SK-N-SH (cell line): ENCODE data around the gene DTX1. TPM values are rescaled to one million over a fixed set of nuclear protein-coding genes. Genes with fewer than 3 reads are reported as not detected.

Experiments
- CTCF ChIA-PET: fragments of 300-600, 350-600 bp; formaldehyde crosslinking; extraction: SDS; loops from one replicate; lab custom pipeline; 2021; lab: Yijun Ruan, JAX
- POLR2A ChIA-PET: fragments of 350-600 bp; sonication (Branson Sonifier 250); formaldehyde crosslinking; extraction: SDS; loops from one replicate; lab custom pipeline; 2020; ENCODE audit warnings: antibody characterized with exemption, inconsistent platforms; lab: Yijun Ruan, JAX
- DNase-seq: peaks from one replicate; pipeline ENCODE4 v3.0.0; 2012
- H2AFZ ChIP-seq: fragments of 200-600 bp; sonication (generic); 2 replicates; pipeline ENCODE4 v1.8.1; 2016; ENCODE audit warnings: antibody characterized with exemption, mild to moderate bottlenecking, low read depth
- H3F3A ChIP-seq: fragments of 200-600 bp; sonication (generic); replicated peaks from 2 replicates; pipeline ENCODE3; 2016; ENCODE audit warnings: antibody characterized with exemption, mild to moderate bottlenecking; ENCODE audit not compliant: insufficient read depth
- H3K27ac ChIP-seq, 2 experiments: fragments of 200-500 bp in 1 of 2; fragments of 200-600 bp in 1 of 2; sonication (Bioruptor generic) in 1 of 2; sonication (generic), shearing (Covaris generic) in 1 of 2; 2 replicates each; pipeline versions ENCODE4 v1.5.1 to v1.6.1; 2014 to 2016; ENCODE audit warnings: low read depth in 2 of 2, inconsistent platforms in 1 of 2, low read length in 1 of 2, mild to moderate bottlenecking in 1 of 2, mixed read lengths in 1 of 2
- H3K27me3 ChIP-seq: fragments of 200-600 bp; sonication (generic), shearing (Covaris generic); 2 replicates; pipeline ENCODE4 v1.6.1; 2016; ENCODE audit warnings: mixed run types; ENCODE audit not compliant: insufficient read depth
- H3K36me3 ChIP-seq, 2 experiments: fragments of 200-500 bp in 1 of 2; fragments of 200-600 bp in 1 of 2; sonication (Bioruptor generic) in 1 of 2; sonication (generic) in 1 of 2; replicated peaks in 1 of 2; 2 replicates each; pipeline versions ENCODE3 to v1.5.1; 2014 to 2016; ENCODE audit warnings: low read length in 1 of 2, mild to moderate bottlenecking in 1 of 2; ENCODE audit not compliant: insufficient read depth in 2 of 2, control insufficient read depth in 1 of 2
- H3K4me1 ChIP-seq, 2 experiments: fragments of 200-500 bp in 1 of 2; fragments of 200-600 bp in 1 of 2; sonication (Bioruptor generic) in 1 of 2; sonication (generic), shearing (Covaris generic) in 1 of 2; 2 replicates each; pipeline versions ENCODE4 v1.5.1 to v1.6.1; 2014 to 2016; ENCODE audit warnings: low read depth in 1 of 2, low read length in 1 of 2, mixed run types in 1 of 2; ENCODE audit not compliant: insufficient read depth in 2 of 2, control insufficient read depth in 1 of 2
- H3K4me2 ChIP-seq: fragments of 200-600 bp; sonication (generic), shearing (Covaris generic); 2 replicates; pipeline ENCODE4 v1.6.1; 2017; ENCODE audit warnings: mixed run types
- H3K4me3 ChIP-seq, 2 experiments: fragments of 200-500 bp in 1 of 2; fragments of 200-600 bp in 1 of 2; sonication (Bioruptor generic) in 1 of 2; sonication (generic), shearing (Covaris generic) in 1 of 2; 2 replicates each; pipeline versions ENCODE4 v1.5.1 to v1.8.1; 2014 to 2016; ENCODE audit warnings: low read depth in 2 of 2, inconsistent platforms in 1 of 2, low read length in 1 of 2, mild to moderate bottlenecking in 1 of 2, mixed read lengths in 1 of 2, moderate library complexity in 1 of 2
- H3K79me2 ChIP-seq: fragments of 200-600 bp; sonication (generic); 2 replicates; pipeline ENCODE4 v1.8.1; 2017; ENCODE audit warnings: mild to moderate bottlenecking; ENCODE audit not compliant: insufficient read depth
- H3K9ac ChIP-seq: fragments of 200-600 bp; sonication (generic); 2 replicates; pipeline ENCODE4 v1.6.1; 2017; ENCODE audit warnings: mixed run types
- H3K9me2 ChIP-seq: fragments of 200-600 bp; sonication (generic); 2 replicates; pipeline ENCODE4 v1.6.1; 2017; ENCODE audit warnings: mixed run types
- H3K9me3 ChIP-seq: fragments of 200-600 bp; sonication (generic); 2 replicates; pipeline ENCODE4 v1.6.1; 2017; ENCODE audit warnings: mixed run types, mild to moderate bottlenecking, moderate library complexity
- H4K20me1 ChIP-seq: fragments of 200-600 bp; sonication (generic); 2 replicates; pipeline ENCODE4 v1.6.1; 2017; ENCODE audit warnings: mild to moderate bottlenecking, mixed run types; ENCODE audit not compliant: insufficient read depth
- ELF1 ChIP-seq: IDR thresholded peaks from 2 replicates; pipeline ENCODE4 v1.4.0; 2012
- EZH2phosphoT487 ChIP-seq: fragments of 200-600 bp; sonication (generic); IDR thresholded peaks from 2 replicates; pipeline ENCODE4 v1.6.1; 2017; ENCODE audit warnings: low read depth, mixed run types, mild to moderate bottlenecking, antibody characterized with exemption, moderate library complexity, borderline replicate concordance
- FOSL2 ChIP-seq: IDR thresholded peaks from 2 replicates; pipeline ENCODE4 v1.4.0; 2012; ENCODE audit warnings: low read depth, mild to moderate bottlenecking, moderate library complexity, borderline replicate concordance
- FOXJ3 ChIP-seq: sonication (generic); formaldehyde crosslinking; IDR thresholded peaks from 2 replicates; pipeline ENCODE4 v1.5.1; 2020; ENCODE audit warnings: mild to moderate bottlenecking, missing genetic modification reagents
- GABPA ChIP-seq: IDR thresholded peaks from 2 replicates; pipeline ENCODE4 v1.4.0; 2012; ENCODE audit warnings: low read depth, mild to moderate bottlenecking
- GATA2 ChIP-seq: sonication (generic); formaldehyde crosslinking; IDR thresholded peaks from 2 replicates; pipeline ENCODE4 v1.5.0; 2020; ENCODE audit warnings: mild to moderate bottlenecking, missing genetic modification reagents
- JUND ChIP-seq: IDR thresholded peaks from 2 replicates; pipeline ENCODE4 v1.4.0; 2012
- MXI1 ChIP-seq: IDR thresholded peaks from 2 replicates; pipeline ENCODE4 v1.6.1; 2012; ENCODE audit warnings: mild to moderate bottlenecking, low read depth, low read length, improper control_type of control experiment
- POLR2AphosphoS5 ChIP-seq: IDR thresholded peaks from 2 replicates; pipeline ENCODE4 v1.6.1; 2012; ENCODE audit warnings: low read depth, low read length
- RAD21 ChIP-seq: IDR thresholded peaks from 2 replicates; pipeline ENCODE4 v1.6.1; 2012; ENCODE audit warnings: mild to moderate bottlenecking, low read length
- RXRA ChIP-seq: IDR thresholded peaks from 2 replicates; pipeline ENCODE4 v1.4.0; 2012; ENCODE audit warnings: low read depth, mild to moderate bottlenecking, borderline replicate concordance
- SIN3A ChIP-seq: IDR thresholded peaks from 2 replicates; pipeline ENCODE4 v1.6.1; 2012; ENCODE audit warnings: low read depth, mild to moderate bottlenecking, low read length, moderate library complexity, borderline replicate concordance
- TAF1 ChIP-seq: IDR thresholded peaks from 2 replicates; pipeline ENCODE4 v1.6.1; 2012; ENCODE audit warnings: low read depth, mild to moderate bottlenecking, low read length, moderate library complexity, borderline replicate concordance
- YY1 ChIP-seq: IDR thresholded peaks from 2 replicates; pipeline ENCODE4 v1.4.0; 2012; ENCODE audit warnings: low read depth, mild to moderate bottlenecking
- WGBS: methylation state at CpG from one replicate; pipeline ENCODE4 v1.1.6; 2017; ENCODE audit warnings: low lambda C conversion rate; 5-methylcytosine and 5-hydroxymethylcytosine counted together
- polyA plus RNA-seq, 3 experiments: library from polyadenylated mRNA; depleted of rRNA; stranded (reverse); fragments of >200 nt; gene quantifications; 2 replicates each; pipeline ENCODE4 v1.2.3, GENCODE V29; 2012
- TF ChIP-seq, protein P1 (sequence below): IDR thresholded peaks from 2 replicates; pipeline ENCODE4 v1.6.1; 2012; ENCODE audit warnings: mild to moderate bottlenecking, low read depth, low read length, moderate library complexity
- TF ChIP-seq, protein P2 (sequence below): fragments of 150-350 bp; IDR thresholded peaks from 2 replicates; pipeline ENCODE4 v1.6.1; 2017; ENCODE audit warnings: antibody characterized with exemption, low read length, low read depth, borderline replicate concordance
- TF ChIP-seq, protein P3 (sequence below): IDR thresholded peaks from 2 replicates; pipeline ENCODE4 v1.4.0; 2012; ENCODE audit warnings: low read depth

DTX1 gene
- polyA plus RNA-seq, 1 of the 3 experiments (the other 2 are of a cell fraction): 0.72 TPM

DNA sequence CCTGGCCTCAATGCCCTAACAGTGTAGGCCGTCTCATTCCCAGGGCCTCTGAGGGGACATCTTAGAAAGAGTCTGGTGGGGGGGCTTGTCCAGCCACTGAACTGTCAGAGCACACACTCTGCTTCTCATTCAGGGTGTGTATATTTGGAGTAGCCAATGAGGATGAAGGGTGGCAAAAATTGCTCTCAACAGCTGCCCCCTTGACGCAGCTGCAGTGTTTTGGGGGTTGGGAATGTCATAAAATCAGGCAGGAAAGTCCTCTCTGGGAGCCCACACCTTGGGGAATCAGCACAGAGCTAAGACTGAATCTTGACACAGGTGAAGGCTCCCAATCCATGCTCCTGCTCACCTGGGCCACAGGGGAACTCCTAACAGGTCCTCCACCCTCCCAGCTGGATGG, 77.5 kb downstream of the DTX1 start:
- Histone ChIP-seq H3K9me3 (no peaks in the 10 kb centered on the region), H3K4me1 (peaks cover 0 to 2% of the 10 kb centered on the region in 2 experiments; a peak in 1 of 4 replicates), H3K36me3 (no peaks in the 10 kb centered on the region), H4K20me1 (no peaks in the 10 kb centered on the region), H3K9me2 (no peaks in the 10 kb centered on the region), H3K4me2 (no peak overlapping the region), H3K4me3 (no peak overlapping the region), H3K79me2 (no peaks in the 10 kb centered on the region), H3F3A (no peaks in the 10 kb centered on the region), H3K27me3 (no peaks in the 10 kb centered on the region), H3K27ac (no peak overlapping the region), H3K9ac (no peak overlapping the region), H2AFZ (no peak overlapping the region)
- POLR2A ChIA-PET: interaction anchor here (1.0 kb wide), 1 partner anchor 20 kb away, joined by 3 read pairs; no protein-coding TSS in a partner anchor
- CTCF ChIA-PET: interaction anchor here (1.1 to 6.4 kb wide), 6 partner anchors 13 to 40 kb away, joined by 3 to 49 read pairs (median 8); partner anchors contain the start of gene CFAP73
- no peak for DNase-seq
- TF ChIP-seq YY1 (no peak), EZH2phosphoT487 (no peak), RXRA (no peak), FOXJ3 (no peak), TAF1 (no peak), RAD21 (no peak), GABPA (no peak), SIN3A (no peak), POLR2AphosphoS5 (no peak), GATA2 (CRISPR knock-in tag) (no peak), FOSL2 (no peak)
- TF ChIP-seq, protein P1, sequence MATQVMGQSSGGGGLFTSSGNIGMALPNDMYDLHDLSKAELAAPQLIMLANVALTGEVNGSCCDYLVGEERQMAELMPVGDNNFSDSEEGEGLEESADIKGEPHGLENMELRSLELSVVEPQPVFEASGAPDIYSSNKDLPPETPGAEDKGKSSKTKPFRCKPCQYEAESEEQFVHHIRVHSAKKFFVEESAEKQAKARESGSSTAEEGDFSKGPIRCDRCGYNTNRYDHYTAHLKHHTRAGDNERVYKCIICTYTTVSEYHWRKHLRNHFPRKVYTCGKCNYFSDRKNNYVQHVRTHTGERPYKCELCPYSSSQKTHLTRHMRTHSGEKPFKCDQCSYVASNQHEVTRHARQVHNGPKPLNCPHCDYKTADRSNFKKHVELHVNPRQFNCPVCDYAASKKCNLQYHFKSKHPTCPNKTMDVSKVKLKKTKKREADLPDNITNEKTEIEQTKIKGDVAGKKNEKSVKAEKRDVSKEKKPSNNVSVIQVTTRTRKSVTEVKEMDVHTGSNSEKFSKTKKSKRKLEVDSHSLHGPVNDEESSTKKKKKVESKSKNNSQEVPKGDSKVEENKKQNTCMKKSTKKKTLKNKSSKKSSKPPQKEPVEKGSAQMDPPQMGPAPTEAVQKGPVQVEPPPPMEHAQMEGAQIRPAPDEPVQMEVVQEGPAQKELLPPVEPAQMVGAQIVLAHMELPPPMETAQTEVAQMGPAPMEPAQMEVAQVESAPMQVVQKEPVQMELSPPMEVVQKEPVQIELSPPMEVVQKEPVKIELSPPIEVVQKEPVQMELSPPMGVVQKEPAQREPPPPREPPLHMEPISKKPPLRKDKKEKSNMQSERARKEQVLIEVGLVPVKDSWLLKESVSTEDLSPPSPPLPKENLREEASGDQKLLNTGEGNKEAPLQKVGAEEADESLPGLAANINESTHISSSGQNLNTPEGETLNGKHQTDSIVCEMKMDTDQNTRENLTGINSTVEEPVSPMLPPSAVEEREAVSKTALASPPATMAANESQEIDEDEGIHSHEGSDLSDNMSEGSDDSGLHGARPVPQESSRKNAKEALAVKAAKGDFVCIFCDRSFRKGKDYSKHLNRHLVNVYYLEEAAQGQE: no peak
- TF ChIP-seq, protein P2, sequence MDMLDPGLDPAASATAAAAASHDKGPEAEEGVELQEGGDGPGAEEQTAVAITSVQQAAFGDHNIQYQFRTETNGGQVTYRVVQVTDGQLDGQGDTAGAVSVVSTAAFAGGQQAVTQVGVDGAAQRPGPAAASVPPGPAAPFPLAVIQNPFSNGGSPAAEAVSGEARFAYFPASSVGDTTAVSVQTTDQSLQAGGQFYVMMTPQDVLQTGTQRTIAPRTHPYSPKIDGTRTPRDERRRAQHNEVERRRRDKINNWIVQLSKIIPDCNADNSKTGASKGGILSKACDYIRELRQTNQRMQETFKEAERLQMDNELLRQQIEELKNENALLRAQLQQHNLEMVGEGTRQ: no peak
- WGBS: 88% methylated on average over 2 of the region's 2 CpGs

DNA sequence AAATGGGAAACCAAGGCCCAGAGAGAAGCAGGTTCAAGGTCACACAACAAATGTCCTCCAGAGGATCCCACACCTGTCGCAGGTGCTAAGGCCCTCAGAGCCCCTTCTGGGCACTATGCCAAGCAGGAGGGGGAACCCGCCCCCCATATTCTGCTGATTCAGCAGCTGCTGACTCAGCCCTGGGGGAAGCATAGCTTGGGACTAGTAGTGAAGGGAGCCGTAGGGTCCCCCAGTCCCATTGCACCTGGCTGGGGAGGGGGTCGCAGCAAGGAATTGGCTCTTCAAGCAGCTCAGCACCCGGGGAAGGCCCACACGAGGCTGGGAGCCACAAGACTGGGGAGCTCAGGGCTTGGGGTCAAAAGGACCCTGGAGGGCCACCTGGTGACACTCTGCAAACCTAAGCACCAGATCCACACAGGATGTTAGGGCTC, 78.0 kb downstream of the DTX1 start:
- no peak overlapping the region for H3K4me3 ChIP-seq
- H3K4me1 ChIP-seq: peaks cover 0 to 2% of the 10 kb centered on the region in 2 experiments; a peak in 1 of 4 replicates
- H3K79me2 ChIP-seq: no peaks in the 10 kb centered on the region
- no peak overlapping the region for H3K27ac ChIP-seq
- no peak overlapping the region for H2AFZ ChIP-seq
- no peaks in the 10 kb centered on the region for H3K27me3 ChIP-seq
- no peaks in the 10 kb centered on the region for H3K9me2 ChIP-seq
- POLR2A ChIA-PET: interaction anchor here (1.0 kb wide), 1 partner anchor 20 kb away, joined by 3 read pairs; no protein-coding TSS in a partner anchor
- H3K9ac ChIP-seq: no peak overlapping the region
- no peaks in the 10 kb centered on the region for H3K36me3 ChIP-seq
- no peak for TF ChIP-seq JUND
- no peak for TF ChIP-seq TAF1
- TF ChIP-seq, protein P2: no peak
- TF ChIP-seq MXI1: no peak
- TF ChIP-seq ELF1: no peak
- TF ChIP-seq, protein P3, sequence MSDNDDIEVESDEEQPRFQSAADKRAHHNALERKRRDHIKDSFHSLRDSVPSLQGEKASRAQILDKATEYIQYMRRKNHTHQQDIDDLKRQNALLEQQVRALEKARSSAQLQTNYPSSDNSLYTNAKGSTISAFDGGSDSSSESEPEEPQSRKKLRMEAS: no peak
- no peak for TF ChIP-seq SIN3A
- TF ChIP-seq, all 33 proteins: peak for 0
- Histone ChIP-seq H3K9me3 (no peaks in the 10 kb centered on the region), H3F3A (no peaks in the 10 kb centered on the region), H4K20me1 (no peaks in the 10 kb centered on the region), H3K4me2 (no peak overlapping the region)
- no peak for DNase-seq
- CTCF ChIA-PET: interaction anchor here (1.1 to 6.4 kb wide), 7 partner anchors 13 to 86 kb away, joined by 3 to 49 read pairs (median 7); partner anchors contain the start of gene CFAP73
- WGBS: 17% methylated on average over 1 of the region's 6 CpGs
